Measurements from ENCODE around the gene EIF1B. TPM values are rescaled to one million over a fixed set of nuclear protein-coding genes. Genes with fewer than 3 reads are reported as not detected.

The EIF1B gene
- total RNA-seq, 2 donors from 2014 or later = 32.0 to 52.4 TPM

GRCh38 chr3:40341671-40342070 is 32.2 kb downstream of the EIF1B start:
- H3K36me3 ChIP-seq = no peaks in the 10 kb centered on the region
- no peak overlapping the region for H3K4me3 ChIP-seq
- no peak overlapping the region for H3K9ac ChIP-seq (ENCODE audit: low read depth in 2 of 2, low read length in 2 of 2)
- no peak for TF ChIP-seq CTCF (IDR thresholded peaks at IDR 0.05)
- H3K9me3 ChIP-seq = no peaks in the 10 kb centered on the region
- no peaks in the 10 kb centered on the region for H3K27me3 ChIP-seq
- H3K4me1 ChIP-seq = no peaks in the 10 kb centered on the region
- intact Hi-C loops (cut with DNase I) = no loop called here
- H3K27ac ChIP-seq = no peak overlapping the region
- no peak for DNase-seq

DNA sequence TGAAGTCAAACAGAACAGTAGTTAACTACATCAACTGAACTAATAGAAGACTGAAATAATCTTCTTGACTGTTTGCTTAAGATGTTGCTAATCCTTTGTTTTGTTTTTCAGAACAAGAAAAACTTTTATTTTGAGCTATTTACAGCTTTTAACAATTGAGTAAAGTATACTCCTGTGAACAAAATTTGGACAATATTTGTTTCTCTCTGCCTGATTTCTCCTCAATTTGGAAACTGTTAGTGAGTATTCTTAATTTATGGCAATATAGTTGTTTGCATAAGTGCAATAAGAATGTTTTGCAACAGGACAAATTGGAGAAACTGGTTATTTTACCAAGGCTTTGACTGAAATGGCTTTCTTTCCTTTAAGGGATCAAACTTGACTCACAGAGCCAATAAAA is 41.0 kb downstream of the EIF1B start:
- no peak overlapping the region for H3K9ac ChIP-seq (ENCODE audit: low read depth in 2 of 2, low read length in 2 of 2)
- H3K9me3 ChIP-seq = no peaks in the 10 kb centered on the region
- TF ChIP-seq CTCF (IDR thresholded peaks at IDR 0.05) = no peak
- H3K27ac ChIP-seq = no peak overlapping the region
- H3K27me3 ChIP-seq = no peaks in the 10 kb centered on the region
- intact Hi-C loops (cut with DNase I) = no loop called here
- DNase-seq = no peak
- H3K4me1 ChIP-seq = no peaks in the 10 kb centered on the region
- no peak overlapping the region for H3K4me3 ChIP-seq
- H3K36me3 ChIP-seq = no peaks in the 10 kb centered on the region

DNA sequence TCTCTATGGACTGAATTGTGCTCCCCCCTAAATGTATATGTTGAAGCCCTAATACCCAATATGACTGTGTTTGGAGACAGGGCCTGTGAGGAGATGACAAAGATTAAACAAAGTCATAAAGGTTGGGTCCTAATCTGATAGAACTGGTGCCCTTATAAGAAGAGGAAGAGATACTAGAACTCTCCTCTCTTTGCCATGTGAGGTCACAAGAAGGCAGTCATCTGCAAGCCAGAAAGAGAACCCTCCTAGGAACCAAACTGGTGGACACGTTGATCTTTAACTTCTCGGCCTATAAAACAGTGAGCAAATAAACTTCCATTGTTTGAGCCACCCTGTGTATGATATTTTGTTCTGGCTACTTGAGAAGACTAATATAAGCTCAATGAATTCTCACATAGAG is 45.9 kb downstream of the EIF1B start:
- no peak for TF ChIP-seq CTCF (IDR thresholded peaks at IDR 0.05)

GRCh38 chr3:40358454-40358853 is 48.9 kb downstream of the EIF1B start:
- no peaks in the 10 kb centered on the region for H3K9me3 ChIP-seq
- H3K27ac ChIP-seq = no peak overlapping the region
- H3K36me3 ChIP-seq = no peaks in the 10 kb centered on the region
- no peak for TF ChIP-seq CTCF (IDR thresholded peaks at IDR 0.05)
- no peak overlapping the region for H3K4me3 ChIP-seq
- H3K27me3 ChIP-seq = no peaks in the 10 kb centered on the region
- no peak for DNase-seq
- intact Hi-C loops (cut with DNase I) = no loop called here
- H3K4me1 ChIP-seq = no peaks in the 10 kb centered on the region
- no peak overlapping the region for H3K9ac ChIP-seq (ENCODE audit: low read depth in 2 of 2, low read length in 2 of 2)

More for the DNA sequence above, 45.9 kb downstream of the EIF1B start:
- Histone ChIP-seq H3K4me1 (no peaks in the 10 kb centered on the region), H3K4me3 (no peak overlapping the region), H3K27me3 (no peaks in the 10 kb centered on the region), H3K9me3 (no peaks in the 10 kb centered on the region), H3K36me3 (no peaks in the 10 kb centered on the region), H3K9ac (ENCODE audit: low read depth in 2 of 2, low read length in 2 of 2) (no peak overlapping the region), H3K27ac (no peak overlapping the region)
- intact Hi-C loops (cut with DNase I) = no loop called here
- no peak for DNase-seq

Other genes starting within 250 kb of the EIF1B start
- 1 to 10 TPM in 1 of 2 donors, under 1 TPM in 1; 0.22 to 2.3 TPM for gene ENTPD3, start 77.5 kb downstream of the EIF1B start, total RNA-seq
- 1,000 to 10,000 TPM; 1,699 to 1,906 TPM for gene RPL14, start 147.6 kb downstream of the EIF1B start, total RNA-seq
- gene ZNF619, start 167.4 kb downstream of the EIF1B start, total RNA-seq = 1 to 10 TPM; 6.2 to 7.7 TPM
- gene ZNF620, start 196.3 kb downstream of the EIF1B start, total RNA-seq = 1 to 10 TPM; 4.0 to 4.6 TPM
- 10 to 100 TPM; 13.5 to 14.3 TPM for gene ZNF621, start 215.3 kb downstream of the EIF1B start, total RNA-seq